NOMO-1 treated with DMSO at 0.1 percent for 48 hours (cell line): ENCODE data around the gene UVSSA.

Experiments used
- DNase-seq: peaks from one replicate; lab custom pipeline; 2025; ENCODE audit not compliant: unreplicated experiment; lab: John Stamatoyannopoulos, UW

Gene UVSSA

DNA sequence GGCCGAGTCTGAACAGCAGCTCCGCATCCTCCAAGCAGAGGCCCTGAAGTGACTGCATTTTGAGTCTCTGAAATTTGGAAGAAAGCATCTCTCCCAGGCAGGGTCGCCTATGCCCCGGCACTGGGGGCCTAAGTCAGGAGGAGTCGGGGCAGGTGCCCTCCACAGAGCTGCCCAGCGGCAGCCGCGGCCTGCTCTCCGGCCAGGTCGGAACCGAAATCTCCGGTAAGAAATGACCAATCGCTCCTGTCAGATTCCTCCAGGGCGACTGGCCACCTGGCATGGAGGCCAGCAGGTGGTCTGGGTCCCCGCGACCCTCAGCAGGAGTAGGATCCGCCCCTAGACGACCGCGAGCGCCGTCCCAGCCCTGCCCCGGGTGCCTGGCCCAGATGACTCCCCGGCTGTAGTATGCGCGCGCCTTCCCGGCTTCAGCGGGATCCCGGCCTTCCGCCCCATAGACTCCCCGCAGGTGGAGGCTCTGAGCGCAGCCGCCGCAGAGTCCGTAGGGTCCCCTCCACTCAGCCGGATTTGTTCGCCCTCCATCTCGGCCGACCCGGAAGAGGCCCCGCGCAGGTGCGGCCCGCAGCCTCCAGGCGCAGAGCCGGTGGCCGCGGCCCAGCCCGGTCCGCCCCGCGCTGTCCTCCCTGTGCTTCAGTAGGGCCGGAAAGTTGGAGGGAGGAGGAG, 57.7 kb downstream of the UVSSA start:
- DNase-seq = no peak

DNA sequence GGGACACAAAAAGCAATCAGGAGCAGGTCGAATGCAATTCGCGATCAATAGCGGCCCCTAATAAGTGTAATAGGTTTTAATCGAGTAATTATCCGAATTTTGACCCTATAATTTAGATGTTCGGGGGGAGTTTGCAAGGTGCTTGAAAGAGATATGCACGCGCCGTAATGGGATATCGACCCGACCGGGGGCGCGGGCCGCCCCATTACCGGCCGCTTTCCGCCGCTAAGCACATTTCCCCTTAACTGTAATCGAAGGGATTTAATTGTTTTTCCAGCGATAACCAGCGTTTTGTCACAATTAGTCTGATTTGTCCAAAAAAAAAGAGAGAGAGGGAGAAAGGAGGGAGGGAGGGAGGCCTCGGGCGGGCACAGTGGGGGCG, 58.2 kb downstream of the UVSSA start:
- DNase-seq = no peak

DNA sequence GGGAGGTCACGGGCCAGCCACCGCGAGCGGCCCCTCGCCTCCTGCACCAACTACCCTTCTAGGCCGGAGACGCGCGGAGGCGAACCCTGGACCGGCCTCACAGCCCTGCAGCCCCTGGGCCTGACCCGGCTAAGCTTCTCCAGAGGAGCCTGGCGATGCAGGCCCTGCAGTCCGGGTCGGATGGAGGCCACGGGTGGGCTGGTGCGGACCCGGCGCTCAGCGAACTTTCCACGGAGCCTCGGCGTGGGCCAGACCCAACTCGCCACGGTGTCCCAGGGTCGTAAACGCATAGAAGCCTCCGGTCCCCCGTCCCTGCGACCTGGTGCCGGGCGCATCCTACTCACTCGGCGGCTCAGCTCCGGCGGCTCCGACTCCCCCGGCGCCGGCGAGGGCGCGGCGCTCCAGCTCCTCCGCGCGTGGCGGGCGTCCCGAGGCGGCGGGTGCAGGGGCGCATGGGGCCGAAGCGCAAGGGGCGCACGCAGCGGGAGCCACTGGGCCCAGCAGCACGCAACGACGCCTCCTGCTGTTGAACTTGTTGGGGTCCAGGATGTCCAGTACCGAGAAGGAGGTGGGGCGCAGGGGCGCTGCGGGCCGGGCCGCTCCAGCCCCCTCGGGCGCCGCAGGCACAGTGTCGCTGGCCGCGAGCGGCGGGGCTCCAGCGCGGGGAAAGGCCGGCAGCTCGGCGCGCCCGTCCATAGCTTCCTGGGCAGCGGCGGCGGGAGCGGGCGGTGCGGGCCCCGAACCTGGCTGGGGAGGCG, 58.8 kb downstream of the UVSSA start:
- no peak for DNase-seq

DNA sequence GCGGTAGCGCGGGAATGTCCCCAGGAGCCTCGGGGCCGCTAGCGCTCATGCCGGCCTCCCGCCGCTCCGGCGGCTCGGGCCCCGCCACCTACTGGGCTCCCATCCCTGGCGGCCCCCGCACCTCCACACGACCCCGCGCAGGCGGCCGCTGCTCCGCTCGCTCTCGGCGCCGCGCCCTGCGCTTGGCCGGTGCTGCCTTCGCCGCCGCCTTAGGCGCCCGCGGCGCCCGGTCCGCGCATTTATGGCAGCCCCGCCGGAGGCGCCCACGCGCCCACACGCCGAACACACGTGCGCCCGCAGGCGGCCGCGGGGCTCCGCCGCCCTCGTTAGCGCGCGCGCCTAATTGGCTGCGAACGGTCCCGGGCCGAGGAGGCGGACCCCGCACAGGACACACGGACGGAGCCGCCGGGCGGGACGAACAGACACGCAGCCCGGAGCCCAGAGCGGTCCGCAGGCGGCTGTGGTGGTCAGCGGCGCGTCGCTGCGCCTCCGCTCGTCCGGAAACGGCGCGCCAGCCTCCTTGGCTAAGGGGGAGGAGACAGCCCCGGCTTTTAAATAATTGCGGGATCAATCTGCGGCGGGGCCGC, 59.5 kb downstream of the UVSSA start, which contains the start of gene NKX1-1:
Gene NKX1-1, minus strand, starts transcription at position 49 of the 587 bp plus-strand sequence. Its CDS starts 0 bp downstream, at position 49.
- no peak for DNase-seq

DNA sequence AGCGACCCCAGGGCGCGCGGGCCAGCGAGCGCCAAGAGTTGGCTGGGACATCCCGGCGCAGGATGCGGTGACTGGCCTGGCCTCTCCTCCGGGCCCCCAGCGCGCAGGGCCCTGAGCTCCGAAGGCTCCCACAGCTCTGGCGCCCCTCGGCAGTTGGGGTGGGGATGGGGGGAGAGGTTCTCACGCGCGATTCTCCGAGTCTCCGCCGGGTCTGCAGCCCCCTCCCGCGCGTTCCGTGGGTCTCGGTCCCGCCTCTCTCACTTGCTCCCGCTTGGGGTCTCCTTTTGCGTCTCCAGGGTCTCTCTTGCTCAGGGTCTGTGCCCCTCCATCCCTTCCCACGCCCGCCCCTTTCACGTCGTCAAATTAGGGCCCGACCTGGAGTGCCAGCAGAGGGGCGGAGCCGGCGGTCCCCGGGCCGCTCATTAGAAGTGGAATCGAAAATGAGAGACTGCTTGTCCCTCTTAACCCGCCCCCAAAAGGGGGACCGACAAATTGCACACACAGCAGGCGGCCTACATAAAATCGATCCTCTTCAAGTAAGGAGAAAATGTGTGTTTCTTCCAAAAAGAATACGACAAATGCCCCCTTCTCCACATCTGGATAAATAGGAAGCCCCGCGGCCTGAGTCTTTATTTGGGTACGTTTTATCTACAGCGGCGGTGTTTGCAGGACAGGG, 60.1 kb downstream of the UVSSA start:
- DNase-seq = no peak

DNA sequence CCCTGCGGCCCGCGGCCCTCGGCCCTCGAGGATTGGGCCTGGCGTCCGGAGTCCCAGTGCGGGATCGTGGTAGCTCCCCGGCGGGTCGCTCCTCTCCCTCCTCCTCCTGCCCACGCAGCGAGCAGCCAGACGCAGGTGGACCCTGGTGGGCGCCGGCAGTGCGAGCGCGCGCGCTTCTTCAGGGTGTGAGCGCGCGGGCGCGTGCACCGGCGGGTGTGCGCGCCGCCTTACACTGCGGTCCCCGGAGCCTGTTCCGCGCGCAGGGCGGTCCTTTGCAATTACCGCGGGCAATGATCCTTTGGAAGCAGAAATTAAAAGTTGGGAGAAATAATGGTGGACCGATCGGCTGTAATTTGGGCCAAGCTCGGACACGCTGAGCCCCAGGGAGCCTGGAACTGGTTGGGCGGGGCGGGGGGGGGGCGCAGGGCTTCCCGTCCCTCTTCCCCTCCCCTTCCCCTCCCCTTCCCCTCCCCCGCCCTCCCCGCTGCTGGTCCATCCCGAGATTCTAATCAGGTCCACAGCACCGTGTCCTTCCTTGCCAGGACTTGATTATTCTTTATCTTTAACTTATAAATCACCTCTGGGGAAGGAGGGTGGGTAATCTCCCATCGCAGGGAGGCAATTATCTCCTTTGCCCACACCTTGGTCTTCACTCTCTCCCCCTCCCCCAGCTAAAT, 60.8 kb downstream of the UVSSA start:
- DNase-seq = no peak

DNA sequence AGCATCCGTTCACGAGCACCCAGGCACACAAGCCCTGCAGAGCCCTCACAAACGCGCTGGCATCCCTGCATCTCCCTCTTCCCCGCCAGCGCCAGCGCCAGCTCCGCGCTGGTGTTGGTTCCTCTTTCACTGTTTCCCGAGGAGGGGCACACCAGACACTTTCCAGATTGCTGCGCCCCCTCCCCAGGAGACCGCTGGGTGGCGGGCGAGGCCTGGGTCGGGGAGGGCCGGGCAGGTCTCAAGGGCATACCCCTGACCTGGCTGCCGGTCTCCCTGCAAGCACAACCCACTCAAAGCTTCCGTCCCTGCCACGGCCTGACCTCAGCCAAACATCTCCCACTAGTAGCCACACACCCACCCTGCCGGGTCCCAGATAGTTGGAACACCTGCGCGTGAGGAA, 61.4 kb downstream of the UVSSA start:
- DNase-seq = no peak

DNA sequence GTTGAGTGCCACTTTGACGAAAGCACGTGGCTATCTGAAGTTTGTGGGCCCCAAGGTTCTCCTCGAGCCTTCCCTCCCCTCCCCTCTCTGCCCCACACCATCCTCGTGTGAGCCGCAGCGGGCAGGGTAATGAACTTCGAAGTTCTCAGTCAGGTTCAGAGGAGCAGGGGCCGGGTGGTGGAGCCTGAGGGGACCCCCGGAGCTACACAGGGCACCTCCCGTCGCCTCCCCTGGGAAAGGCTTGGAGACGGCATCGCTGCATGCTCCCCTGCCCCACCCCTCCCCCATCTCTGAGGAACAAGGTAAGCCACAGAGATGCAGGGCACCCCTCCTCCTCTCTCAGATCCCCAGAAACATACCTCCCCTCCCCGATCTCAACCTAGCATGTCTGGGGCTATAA, 62.1 kb downstream of the UVSSA start:
- DNase-seq = no peak

DNA sequence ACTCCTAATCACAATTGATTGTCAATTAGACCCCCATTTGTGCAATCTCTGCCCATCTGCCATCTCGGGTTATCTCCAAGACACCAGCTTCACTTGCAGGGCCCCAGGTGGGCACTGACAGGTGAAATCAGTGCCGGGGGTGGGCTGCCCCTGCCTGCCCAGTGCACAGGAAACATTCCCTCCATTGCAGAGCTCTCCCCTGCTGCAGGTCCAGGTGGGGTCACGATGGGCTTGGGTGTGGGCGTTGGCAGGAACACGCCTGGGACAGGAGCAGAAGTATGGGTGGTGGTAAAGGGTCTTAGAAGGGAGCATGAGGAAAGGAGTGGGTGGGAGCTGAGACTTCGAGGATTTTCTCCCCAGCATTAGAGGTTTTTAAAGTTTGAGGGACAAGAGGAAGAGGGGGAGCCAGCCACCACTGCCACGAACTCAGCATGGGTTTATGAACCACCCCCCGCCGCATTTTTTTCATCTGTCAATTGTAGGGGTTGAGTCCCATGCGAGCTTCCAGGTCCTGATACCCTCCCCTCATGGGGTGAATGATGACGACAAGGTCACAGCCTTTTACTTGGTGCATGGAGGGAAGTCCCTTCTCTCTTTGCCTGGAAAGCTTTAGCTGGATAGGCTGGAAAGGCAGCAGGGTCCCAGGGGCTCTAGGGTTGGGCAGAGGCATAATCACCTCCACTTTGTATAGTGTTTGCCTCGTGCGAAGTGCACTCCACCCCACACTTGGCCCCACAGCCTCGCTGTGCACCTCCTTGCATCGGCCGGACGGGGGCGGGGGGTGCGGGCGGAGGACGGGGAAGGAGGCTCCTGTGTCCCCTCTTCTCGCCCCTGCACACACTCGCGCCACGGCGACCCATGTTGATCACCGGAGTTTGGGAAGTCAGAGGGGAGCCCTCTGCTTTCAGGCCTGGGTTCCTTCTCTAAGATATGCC, 62.8 kb downstream of the UVSSA start:
- no peak for DNase-seq

DNA sequence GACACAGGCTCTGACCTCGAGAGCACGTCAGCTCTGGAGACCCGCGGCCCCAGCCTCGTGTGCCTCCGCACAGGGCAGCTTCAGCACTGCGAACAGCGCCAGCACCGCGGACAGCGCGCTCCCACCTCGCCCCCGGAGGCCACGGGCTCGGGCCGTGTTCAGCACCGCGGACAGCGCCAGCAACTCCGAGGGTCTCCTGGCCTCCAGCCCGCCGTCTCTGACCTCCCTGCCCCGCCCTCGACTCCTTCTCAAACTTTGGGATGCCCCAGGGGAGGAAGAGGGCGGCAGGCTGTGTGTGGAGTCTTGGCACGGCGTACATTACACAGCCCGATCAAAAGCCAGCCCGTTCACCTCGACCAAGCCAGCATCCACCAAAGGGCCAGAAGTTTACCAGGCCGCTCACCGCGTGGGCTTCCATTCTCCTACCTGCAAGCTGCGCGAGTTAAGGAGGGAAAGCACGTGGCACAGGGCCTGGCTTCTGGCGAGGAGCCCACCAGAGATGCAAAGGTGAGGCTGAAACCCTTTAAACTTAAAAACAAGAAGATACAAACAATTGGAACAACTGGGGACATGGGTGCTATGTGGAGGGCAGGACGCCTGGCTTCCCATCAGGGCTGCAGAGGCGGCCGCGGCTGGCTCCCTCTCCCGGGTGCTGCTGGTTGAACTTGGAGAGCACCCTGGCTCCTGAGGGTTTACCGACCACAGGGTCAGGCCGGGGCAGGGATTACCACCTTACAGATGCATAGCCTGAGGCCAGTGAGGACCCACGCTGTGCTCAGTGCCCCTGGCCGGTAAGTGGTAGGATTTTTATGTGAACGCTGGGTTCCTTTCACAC, 63.7 kb downstream of the UVSSA start:
- peak; percentile 14 for DNase-seq

DNA sequence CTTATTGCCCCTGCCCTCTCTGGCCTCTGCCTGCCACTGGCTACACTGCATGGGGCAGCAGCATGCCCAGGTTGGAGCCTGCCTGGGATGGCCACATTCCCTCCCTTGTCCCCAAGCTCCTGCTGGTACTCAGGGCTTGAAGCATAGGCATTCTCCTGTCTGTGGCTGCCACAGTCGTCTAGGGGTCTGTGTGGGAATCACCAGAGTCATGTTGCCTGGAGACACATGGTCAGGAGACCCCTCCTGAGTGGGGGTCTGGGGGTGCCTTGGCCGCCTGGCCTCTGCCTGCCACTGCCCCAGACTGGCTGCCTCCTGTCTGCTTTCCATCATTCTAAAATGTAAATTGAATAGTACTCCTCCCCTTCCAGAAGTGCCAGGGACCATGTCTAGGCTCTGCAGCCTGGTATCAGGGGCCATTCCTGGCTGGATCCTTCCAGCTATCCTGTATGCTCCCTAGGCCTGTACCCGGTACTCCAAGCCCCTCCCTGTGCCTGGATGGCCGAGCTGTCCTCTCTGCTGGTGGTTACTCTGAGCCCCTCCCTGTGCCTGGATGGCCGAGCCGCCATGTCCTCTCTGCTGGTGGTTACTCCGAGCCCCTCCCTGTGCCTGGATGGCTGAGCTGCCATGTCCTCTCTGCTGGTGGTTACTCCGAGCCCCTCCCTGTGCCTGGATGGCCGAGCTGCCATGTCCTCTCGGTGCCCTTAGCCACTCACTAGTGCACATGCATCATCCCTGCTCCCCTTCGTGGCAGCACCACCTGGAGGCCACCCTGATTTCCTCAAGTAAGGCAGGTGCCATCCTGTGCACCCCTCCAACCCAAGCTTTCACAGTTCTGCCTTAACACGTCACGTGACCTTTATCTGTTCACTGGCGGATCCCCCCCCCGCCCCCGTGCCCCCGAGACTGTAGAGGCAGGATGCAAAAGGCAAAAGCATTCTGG, 64.7 kb downstream of the UVSSA start:
- no peak for DNase-seq

DNA sequence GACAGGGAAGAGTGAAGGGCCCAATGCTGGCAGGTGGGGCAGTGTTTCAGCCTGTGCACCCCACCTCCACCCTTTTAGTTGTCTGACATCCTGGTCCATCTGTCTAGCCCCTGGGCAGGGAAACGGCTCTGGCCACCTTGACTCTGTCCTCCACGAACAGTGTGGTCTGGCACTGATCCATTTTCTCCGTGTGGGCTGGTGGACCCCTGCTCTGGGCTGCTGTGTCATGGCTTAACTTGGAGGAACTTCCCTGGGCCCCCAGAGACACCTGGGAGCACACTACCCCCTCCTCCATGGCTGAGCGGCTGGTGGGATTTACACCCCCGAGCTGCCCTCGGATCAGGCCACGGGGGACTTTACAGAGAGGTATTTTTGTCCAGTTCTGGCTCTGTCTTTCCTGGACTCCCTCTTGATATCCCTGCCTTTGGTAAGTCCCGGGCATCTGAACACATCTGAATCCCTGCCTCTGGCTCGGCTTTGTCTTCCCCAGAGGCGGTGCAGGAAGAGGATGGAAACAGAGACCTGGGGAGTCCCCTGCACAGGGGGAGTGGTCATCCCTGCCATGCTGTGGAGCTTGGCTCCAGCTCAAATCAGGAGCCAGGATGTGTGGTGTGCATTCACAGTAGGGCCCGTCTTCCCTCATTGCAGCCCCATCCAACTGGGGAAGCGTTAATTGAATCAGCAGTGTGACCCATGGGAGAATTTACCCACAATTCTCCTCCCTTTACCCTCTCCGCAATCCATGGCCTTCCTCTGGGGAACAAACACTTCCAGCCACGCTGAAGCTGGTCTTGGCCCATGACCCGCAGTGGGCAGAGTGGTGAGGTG, 65.6 kb downstream of the UVSSA start:
- no peak for DNase-seq

DNA sequence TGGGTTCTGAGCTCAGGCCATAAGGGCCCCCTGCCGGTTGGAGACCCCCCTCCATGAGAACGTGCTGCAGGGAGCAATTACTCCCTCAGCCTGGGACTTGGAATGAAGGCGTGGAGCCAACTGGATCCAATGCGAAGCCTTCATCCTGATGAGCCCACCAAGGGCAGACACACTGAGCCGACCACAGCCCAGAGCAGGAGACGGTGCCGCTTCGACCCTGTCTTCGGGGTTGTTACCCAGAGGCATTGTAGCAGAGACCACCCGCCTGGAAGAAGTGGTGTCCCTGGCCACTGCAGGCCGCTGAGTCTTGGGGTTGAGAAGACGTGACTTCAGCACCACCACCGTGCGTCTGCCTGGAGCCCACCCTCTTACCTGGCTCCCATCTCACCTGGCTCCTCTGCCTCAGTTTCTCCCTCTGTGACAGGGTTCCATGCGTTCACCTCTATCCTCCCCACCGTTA, 66.2 kb downstream of the UVSSA start:
- DNase-seq = no peak

DNA sequence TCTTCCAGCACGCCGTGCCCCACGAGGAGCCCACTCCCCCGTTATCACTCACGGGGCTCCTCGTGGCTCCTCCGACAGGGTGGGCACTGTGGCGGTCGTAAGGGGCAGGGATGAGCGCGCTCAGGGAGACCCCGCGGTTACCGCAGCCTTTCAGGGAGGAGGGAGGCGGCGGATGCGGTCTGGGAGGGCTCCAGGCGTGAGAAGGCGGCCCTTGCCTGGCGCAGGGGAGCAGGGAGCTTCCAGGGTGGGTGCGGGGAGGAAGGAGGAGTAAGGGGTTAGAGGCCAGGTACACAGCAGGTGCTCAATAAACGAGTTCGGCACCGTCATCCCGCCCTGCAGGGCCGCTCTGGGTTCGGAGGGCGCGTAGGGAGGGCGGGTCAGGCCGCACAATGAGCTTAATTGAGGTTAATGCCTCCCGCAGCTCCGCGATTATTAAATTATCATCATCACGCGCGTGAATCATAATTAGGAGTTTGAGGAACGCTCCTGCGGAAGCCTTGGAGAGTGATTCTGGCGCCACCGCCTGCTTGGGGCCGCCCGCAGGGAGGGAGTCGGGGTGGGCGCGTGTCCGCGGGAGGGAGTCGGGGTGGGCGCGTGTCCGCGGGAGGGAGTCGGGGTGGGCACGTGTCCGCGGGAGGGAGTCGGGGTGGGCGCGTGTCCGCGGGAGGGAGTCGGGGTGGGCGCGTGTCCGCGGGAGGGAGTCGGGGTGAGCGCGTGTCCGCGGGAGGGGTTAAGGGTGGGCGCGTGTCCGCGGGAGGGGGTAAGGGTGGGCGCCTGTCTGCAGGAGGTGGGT, 66.9 kb downstream of the UVSSA start:
- no peak for DNase-seq

DNA sequence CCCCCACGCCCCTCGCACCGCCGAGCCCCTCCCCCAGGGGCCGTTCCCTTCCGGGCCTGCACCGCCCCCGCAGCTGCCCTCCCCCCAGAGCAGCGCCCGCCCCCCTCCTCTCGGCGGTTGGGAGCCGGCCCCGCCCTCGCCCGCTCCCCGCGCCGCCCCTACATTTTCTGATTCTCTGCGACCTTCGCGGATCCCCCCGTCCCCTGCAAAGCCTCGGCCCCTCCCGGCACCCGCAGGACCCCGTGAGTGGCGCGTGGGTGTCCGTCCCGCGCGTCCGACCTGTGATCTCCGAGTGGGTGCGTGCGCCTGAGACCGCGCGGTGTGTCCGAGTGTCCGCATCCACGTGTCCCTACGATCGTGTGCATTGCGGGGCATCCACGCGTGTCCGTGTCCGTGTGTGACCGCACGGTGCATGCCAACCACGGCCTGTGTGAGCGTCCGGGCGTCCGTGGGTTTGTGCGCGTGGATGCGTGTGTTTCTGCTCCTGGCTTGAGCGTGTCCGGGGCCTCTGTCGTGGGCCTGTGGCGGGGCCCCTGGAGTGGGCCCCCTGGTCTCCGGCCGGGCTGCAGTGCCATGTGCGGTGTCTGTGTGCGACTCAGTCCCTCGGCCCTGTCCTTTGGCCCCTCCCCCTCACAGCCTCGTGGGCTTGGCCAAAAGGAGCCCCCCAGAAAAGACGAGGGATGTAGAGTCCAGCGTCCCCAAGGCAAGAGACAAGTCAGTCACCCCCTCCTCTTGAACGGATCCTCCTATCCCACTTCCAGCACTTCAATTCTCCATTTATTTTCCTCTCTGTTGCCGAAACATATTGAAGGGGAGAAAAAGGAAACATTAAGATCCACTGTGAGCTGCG, 68.0 kb downstream of the UVSSA start:
- no peak for DNase-seq

DNA sequence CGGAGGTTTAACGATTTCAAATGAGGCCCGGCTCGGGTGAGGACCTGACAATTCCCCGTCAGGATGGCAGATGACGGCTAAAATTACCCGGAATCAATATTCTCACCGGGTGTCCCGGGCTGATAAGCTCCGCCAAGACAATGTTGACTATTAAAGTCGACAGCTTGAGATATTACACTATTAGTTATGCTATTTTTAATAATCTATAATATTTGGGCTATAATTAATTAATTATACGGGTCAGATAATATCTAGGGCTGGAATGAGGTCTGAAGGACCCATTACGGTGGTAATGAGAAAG, 68.6 kb downstream of the UVSSA start:
- DNase-seq = no peak
